HT-29 (cell line): ENCODE measurements around the gene TIFAB. TPM values are rescaled to one million over a fixed set of nuclear protein-coding genes. Genes with fewer than 3 reads are reported as not detected.

Source experiments
- DNase-seq: peaks from one replicate; pipeline ENCODE4 v3.0.0-alpha.2; 2015; ENCODE audit warnings: low spot score
- total RNA-seq: library from RNA; depleted of rRNA; stranded (reverse); fragments of >200 nt; shearing (Covaris generic); gene quantifications from 2 replicates; pipeline ENCODE4 v1.2.3, GENCODE V29; 2014

Gene TIFAB
- total RNA-seq, 1 experiment from 2014 or later, result not detected

GRCh38 chr5:135444360-135444759 is 7.8 kb downstream of the TIFAB start:
- no peak for DNase-seq

- DNase-seq, result no peak
Measured at GRCh38 chr5:135443161-135443960, 8.8 kb downstream of the TIFAB start.

- DNase-seq, result no peak
Measured at GRCh38 chr5:135442431-135443160, 9.6 kb downstream of the TIFAB start.

- DNase-seq, result no peak
Measured at GRCh38 chr5:135441919-135442318, 10.2 kb downstream of the TIFAB start.

GRCh38 chr5:135441350-135441831 is 10.8 kb downstream of the TIFAB start:
- DNase-seq, result no peak

GRCh38 chr5:135440916-135441315 is 11.2 kb downstream of the TIFAB start:
- no peak for DNase-seq

- no peak for DNase-seq
Measured at GRCh38 chr5:135439231-135440205, 12.6 kb downstream of the TIFAB start.

- DNase-seq, result no peak
Measured at GRCh38 chr5:135438636-135439221, 13.4 kb downstream of the TIFAB start.

GRCh38 chr5:135437796-135438560 is 14.2 kb downstream of the TIFAB start:
- peak; percentile 90 for DNase-seq

- no peak for DNase-seq
Measured at GRCh38 chr5:135437422-135437795, 14.7 kb downstream of the TIFAB start.

GRCh38 chr5:135436951-135437418 is 15.2 kb downstream of the TIFAB start:
- no peak for DNase-seq

GRCh38 chr5:135435467-135436330 is 16.5 kb downstream of the TIFAB start:
- DNase-seq, result no peak

- DNase-seq, result no peak
Measured at GRCh38 chr5:135434591-135435466, 17.3 kb downstream of the TIFAB start.

- no peak for DNase-seq
Measured at GRCh38 chr5:135433681-135434426, 18.3 kb downstream of the TIFAB start.

GRCh38 chr5:135432113-135432512 is 20.0 kb downstream of the TIFAB start:
- DNase-seq, result no peak

- no peak for DNase-seq
Measured at GRCh38 chr5:135430135-135430437, 22.1 kb downstream of the TIFAB start.

GRCh38 chr5:135429301-135430134 is 22.6 kb downstream of the TIFAB start:
- no peak for DNase-seq
